Peyer's patch (tissue), 4 donors: ENCODE measurements around the gene SH3GL1.

Experiments
- CTCF ChIP-seq, 6 experiments: fragments of 450-650 bp in 4 of 6; fragments of 200-600 bp in 2 of 6; sonication (generic) in 1 of 6; IDR thresholded peaks; one replicate each; pipeline ENCODE4 v1.5.1; 2017 to 2019; ENCODE audit warnings: antibody characterized with exemption in 6 of 6, mild to moderate bottlenecking in 3 of 6, moderate library complexity in 1 of 6
- POLR2A ChIP-seq, 2 donors: fragments of 450-650 bp; IDR thresholded peaks; one replicate each; pipeline ENCODE4 v1.5.1; 2017; ENCODE audit warnings: antibody characterized with exemption in 2 of 2, mild to moderate bottlenecking in 2 of 2, moderate library complexity in 2 of 2

DNA sequence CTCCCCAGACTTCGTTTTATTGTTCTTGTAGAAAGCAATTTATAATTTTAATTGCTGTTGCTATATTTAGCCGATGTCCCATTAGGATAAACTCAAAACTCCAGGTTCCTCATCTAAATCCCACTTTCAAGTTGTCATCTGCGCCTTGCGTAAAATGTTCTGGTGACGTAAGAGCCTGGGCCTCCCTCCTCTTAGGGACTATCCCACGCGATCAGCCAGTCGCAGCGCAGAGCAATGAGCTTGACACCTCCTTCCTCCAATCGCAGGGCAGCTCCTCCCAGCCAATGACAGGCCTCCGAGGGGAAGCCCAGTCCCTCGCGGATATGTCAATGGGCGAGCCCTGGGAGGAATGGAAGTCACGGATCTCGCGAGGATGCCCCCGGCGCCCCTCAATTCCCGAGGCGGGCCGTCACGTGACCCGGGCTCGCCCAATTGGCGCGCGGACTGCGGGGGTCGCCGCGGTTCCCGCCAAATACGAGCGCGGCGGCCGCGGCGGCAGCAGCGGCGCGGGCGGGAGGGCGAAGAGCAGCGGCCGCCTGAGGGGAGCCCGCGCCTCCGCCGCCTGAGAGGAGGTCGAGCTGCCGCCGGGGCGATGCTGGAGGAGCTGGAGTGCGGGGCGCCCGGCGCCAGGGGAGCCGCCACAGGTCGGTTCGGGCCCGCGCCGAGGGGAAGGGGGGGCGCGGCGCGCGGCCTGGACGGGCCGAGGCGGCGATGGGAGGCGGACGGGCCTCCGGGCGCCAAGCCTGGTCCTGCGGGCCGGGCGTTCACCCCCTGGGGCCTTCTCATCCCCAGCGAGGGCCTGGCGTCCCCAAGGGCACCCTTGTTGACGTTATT lies 2.0 kb upstream of the SH3GL1 start, which contains the start of gene CHAF1A:
- TF ChIP-seq POLR2A (IDR thresholded peaks at IDR 0.05) = peak in 1 of 2 donors; percentile 54
- TF ChIP-seq CTCF (IDR thresholded peaks at IDR 0.05) = peak in 2 of 6 experiments; percentile 3
